ENCODE data around the gene B3GALT5.

The B3GALT5 gene

GRCh38 chr21:39663066-39663465 is 50.3 kb downstream of the B3GALT5 start:
- no peak for DNase-seq (ENCODE audit: low read depth in 2 of 2)
- no peak for TF ChIP-seq CTCF (IDR thresholded peaks at IDR 0.05; ENCODE audit: low read depth, low read length)
- no peak overlapping the region for H3K4me3 ChIP-seq (replicated peaks in 1 of 2; ENCODE audit: low read depth in 2 of 2, low read length in 2 of 2)

GRCh38 chr21:39663742-39664492 is 51.2 kb downstream of the B3GALT5 start:
- H3K4me3 ChIP-seq (replicated peaks in 1 of 2; ENCODE audit: low read depth in 2 of 2, low read length in 2 of 2) = no peak overlapping the region
- DNase-seq (ENCODE audit: low read depth in 2 of 2) = no peak
- no peak for TF ChIP-seq CTCF (IDR thresholded peaks at IDR 0.05; ENCODE audit: low read depth, low read length)

GRCh38 chr21:39664586-39664985 is 51.8 kb downstream of the B3GALT5 start:
- TF ChIP-seq CTCF (IDR thresholded peaks at IDR 0.05; ENCODE audit: low read depth, low read length) = no peak
- H3K4me3 ChIP-seq (replicated peaks in 1 of 2; ENCODE audit: low read depth in 2 of 2, low read length in 2 of 2) = no peak overlapping the region

GRCh38 chr21:39666026-39666425 is 53.3 kb downstream of the B3GALT5 start:
- DNase-seq (ENCODE audit: low read depth in 2 of 2) = no peak
- no peak for TF ChIP-seq CTCF (IDR thresholded peaks at IDR 0.05; ENCODE audit: low read depth, low read length)
- no peak overlapping the region for H3K4me3 ChIP-seq (replicated peaks in 1 of 2; ENCODE audit: low read depth in 2 of 2, low read length in 2 of 2)

More at GRCh38 chr21:39664586-39664985, 51.8 kb downstream of the B3GALT5 start:
- DNase-seq (ENCODE audit: low read depth in 2 of 2) = no peak

- no peak for TF ChIP-seq CTCF (IDR thresholded peaks at IDR 0.05; ENCODE audit: low read depth, low read length)
- H3K4me3 ChIP-seq (replicated peaks in 1 of 2; ENCODE audit: low read depth in 2 of 2, low read length in 2 of 2) = no peak overlapping the region
- no peak for DNase-seq (ENCODE audit: low read depth in 2 of 2)
Measured at GRCh38 chr21:39666681-39667315, 54.1 kb downstream of the B3GALT5 start.

- TF ChIP-seq CTCF (IDR thresholded peaks at IDR 0.05; ENCODE audit: low read depth, low read length) = no peak
- DNase-seq (ENCODE audit: low read depth in 2 of 2) = no peak
- no peak overlapping the region for H3K4me3 ChIP-seq (replicated peaks in 1 of 2; ENCODE audit: low read depth in 2 of 2, low read length in 2 of 2)
Measured at GRCh38 chr21:39667353-39667891, 54.7 kb downstream of the B3GALT5 start.

Data from cardiac fibroblast (primary cell).